GM19239 (cell line): Measurements from ENCODE around the gene PRKN.

Experiments
- DNase-seq: peaks from one replicate; pipeline ENCODE4 v3.0.0; 2011; ENCODE audit warnings: low spot score; ENCODE audit not compliant: insufficient read length
- FAIRE-seq: peaks from 2 replicates; lab custom pipeline; 2011; peaks lifted over from hg19 to GRCh38; lab: Jason Lieb, UNC

Gene PRKN

DNA sequence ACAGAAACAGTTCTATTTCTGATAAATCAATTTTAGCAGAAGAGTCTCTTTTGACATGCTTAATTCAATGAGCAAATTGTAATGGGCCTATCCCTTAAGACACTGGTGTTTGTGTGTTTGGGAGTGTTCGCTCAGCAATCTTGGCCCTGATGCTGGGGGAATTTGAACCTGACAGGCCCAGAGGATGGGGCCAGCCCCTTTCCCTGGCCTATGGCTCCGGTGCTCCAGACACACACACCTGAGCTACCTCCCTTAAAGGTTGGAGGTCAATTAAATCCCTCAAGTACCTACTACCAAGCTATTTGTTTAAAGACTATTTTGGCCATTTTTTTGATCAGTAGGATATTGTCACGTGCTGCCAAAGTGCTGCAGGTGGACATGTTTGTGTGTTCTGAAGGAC is 549.3 kb downstream of the PRKN start:
- no peak for DNase-seq
- FAIRE-seq, result no peak

DNA sequence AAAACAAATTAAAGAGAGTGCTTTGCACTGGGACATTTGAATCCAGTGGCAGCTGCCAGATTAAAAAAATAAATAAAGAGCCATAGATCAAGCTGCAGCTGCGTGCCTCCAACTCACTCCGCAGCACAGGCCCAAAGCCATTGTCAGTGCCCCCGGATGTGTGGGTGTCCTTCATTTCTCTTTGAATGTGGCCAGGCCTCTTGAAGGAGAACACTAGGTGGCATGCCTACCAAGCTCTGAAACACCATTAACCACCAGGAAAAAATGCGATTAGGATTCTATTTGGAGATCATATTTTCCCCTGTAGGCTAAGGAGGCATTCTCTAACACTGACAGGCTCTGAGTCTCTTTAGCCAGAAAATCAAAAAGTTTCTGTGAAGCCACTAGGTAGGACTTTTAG is 549.8 kb downstream of the PRKN start:
- DNase-seq (no peak), FAIRE-seq (no peak)

DNA sequence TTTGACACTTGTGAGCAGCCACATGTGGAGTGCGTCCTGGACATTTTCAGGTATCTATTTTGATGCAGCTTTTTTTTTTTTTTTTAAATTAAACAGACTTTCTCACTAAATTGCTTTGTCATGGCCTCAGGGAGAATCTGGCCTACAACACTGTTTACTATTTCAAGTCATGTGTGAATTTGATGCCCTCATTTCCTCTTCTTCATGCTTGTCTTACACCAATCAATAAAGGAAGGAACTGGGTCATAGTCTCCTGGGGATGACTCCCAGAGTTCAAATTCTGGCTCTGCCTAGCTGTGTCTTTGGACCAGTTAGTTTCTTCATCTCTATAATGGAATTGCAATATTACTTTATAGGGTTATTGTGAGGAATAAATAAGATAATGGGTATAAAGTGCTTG is 554.1 kb downstream of the PRKN start:
- FAIRE-seq, result no peak

GRCh38 chr6:162165479-162165878 is 562.1 kb downstream of the PRKN start:
- DNase-seq (no peak), FAIRE-seq (no peak)

More for the DNA sequence above, 554.1 kb downstream of the PRKN start:
- no peak for DNase-seq

GRCh38 chr6:162157167-162157870 is 570.2 kb downstream of the PRKN start:
- no peak for FAIRE-seq
- DNase-seq, result no peak

GRCh38 chr6:162156146-162156545 is 571.4 kb downstream of the PRKN start:
- FAIRE-seq (no peak), DNase-seq (no peak)

- no peak for FAIRE-seq
Measured at GRCh38 chr6:162154930-162155329, 572.6 kb downstream of the PRKN start.

GRCh38 chr6:162154001-162154400 is 573.6 kb downstream of the PRKN start:
- no peak for DNase-seq
- FAIRE-seq, result no peak

More at GRCh38 chr6:162154930-162155329, 572.6 kb downstream of the PRKN start:
- DNase-seq, result no peak

DNA sequence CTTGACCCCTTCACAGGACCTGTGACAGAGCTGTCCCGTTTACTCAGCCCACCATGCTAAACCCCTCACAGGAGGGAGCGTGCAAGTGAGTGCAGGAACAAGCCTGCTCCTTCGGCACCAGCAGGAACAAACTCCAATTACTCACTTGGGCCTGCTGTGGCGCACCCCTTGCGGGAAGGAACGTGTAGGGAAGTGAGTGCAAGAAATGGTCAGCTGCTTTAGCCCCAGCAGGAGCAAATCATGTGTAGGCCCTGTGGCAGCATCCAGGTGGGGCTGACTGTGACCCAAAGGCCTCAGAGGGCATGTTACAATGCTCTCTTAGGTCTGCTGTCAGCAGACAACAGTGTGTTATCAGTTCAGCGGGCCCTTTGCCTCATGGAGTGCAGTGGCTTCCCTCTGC is 574.4 kb downstream of the PRKN start:
- no peak for DNase-seq
- no peak for FAIRE-seq

DNA sequence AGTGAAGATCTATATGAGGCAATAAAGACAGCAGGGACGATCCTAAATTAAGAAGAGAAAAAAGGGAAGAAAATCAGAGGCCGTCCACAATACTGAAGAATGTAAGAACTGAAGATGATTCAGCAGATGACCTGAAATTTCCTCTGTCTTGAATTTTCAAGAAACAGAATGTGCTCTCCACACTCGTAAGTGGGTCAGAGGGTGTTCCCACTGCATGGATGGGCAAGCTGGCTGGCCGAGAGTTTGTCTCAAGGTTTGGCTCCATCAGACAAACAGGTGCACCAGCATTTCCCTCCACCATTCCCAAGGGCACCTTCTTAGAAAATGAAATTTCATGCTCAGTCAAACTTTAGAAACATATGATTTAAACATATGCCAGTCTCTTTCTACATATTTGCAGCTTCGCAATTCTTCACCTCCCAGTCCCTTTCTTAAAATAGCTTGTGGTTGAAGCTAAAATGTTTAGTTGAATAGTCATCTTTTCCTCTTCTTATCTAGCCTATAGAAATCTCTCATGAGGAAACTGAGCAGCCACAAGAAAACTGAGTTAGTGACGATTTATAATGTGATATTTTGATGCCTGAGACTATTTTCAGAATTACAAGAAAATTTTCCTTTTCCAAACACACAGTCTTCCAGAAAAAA is 576.4 kb downstream of the PRKN start:
- no peak for DNase-seq
- no peak for FAIRE-seq

DNA sequence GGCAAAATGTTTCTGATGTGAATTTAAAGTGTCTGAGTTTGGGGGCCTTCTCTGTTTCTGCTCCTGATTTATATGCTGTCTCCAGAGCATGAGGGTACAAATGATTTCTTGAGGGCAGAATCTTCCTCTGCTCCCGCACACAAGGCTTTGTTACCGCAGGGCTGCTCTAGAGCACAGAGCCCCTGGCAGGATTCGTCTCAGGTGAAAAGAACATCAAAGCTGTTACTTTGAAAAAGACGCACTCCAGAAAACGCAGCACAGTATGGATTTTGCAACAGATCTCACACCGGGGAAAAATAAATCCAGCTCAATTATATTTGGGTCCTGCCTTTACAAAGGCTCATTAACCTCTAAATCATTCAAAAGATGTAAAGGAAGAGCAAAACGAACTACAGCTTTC is 577.3 kb downstream of the PRKN start:
- FAIRE-seq, result no peak
- DNase-seq, result no peak

- DNase-seq (no peak), FAIRE-seq (no peak)
Measured at GRCh38 chr6:162149786-162150185, 577.8 kb downstream of the PRKN start.

DNA sequence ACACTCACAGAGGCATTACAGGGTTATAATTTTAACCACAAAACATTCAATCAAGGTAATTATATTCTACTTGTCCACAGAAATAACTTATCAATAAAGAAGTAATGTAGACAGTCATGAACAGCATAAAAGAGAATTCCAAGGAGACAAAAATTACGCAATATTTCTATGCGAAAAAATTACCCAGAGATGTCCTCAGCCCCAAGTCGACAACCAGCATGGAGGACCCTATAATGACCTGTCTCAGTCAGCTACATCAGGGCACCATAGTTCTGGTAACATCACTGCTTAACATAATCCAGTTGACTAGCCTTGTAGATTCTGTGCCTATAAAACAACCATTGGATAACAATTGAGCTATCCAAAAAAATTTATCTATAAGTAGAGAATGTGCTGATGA is 579.8 kb downstream of the PRKN start:
- DNase-seq (no peak), FAIRE-seq (no peak)

DNA sequence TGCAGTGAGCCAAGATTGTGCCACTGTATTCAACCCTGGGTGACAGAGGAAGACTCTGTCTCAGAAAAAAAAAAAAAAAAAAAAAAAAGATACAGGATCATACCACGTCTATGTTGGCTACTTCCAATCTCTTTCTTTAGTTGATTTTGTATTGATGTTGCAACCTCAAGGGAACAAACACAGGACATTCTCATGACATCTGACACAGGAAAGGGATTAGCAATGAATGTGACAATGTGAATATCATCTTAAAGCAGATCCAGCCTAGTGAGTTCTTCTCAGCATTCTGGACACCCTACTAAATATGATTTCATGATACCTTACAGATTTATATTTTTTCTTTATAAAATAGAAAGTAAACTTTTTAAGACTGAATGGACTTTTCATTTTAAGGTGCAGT is 580.3 kb downstream of the PRKN start:
- no peak for DNase-seq
- no peak for FAIRE-seq

GRCh38 chr6:162140251-162140852 is 587.2 kb downstream of the PRKN start:
- no peak for DNase-seq
- no peak for FAIRE-seq

DNA sequence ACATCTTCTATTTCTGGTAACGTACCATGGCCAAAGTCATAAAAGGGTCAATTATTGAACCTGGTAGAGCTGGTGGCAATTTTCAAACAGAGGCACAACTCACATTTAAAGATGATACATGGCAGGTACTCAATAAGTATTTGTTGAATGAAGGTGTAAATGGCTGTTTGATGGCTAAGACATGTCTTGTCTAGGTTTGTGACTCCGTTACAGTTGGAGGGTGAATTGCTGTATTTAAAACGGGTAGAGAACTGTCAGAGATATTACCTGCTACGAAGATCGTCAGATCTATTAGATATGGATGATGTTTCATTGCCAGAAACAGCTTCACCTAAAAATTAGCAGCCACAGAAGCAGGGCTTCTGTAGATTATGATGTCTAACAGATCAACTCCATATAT is 601.9 kb downstream of the PRKN start:
- FAIRE-seq (no peak), DNase-seq (no peak)

DNA sequence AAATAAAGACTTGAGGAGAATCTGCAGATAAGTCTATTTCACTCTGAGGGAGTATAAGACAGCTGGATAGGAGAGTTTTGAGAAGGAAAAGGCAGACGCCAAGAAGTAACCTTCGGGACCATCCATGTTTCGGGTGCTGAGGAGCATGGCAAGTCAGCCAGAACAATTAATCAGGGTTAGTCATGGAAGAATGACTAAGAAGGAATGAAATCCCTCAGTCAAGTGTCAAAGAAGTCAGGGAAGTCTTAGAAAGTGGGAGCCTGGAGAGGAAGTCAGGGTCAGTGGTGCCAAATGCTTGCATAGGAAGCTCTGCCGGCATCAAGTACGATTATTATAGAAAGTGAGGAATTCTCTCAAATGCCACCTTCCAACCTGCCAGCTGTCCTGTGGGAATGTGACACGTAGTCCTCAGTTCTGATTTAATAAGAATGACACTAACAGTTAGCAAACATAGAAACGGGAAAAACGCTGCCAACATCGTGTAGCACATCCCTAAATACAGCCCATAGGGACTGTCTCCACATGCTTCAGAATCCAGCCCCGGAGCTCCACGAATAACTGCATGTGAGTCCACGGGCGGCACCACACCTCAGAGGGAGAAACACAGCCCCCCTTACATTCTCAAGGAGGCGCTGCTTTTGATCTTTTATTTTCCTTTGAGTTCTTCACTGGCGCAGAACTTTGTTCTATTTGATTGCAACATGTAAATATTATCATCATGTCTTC is 602.7 kb downstream of the PRKN start:
- no peak for FAIRE-seq
- no peak for DNase-seq

- DNase-seq (no peak), FAIRE-seq (no peak)
Measured at GRCh38 chr6:162123797-162124196, 603.8 kb downstream of the PRKN start.

GRCh38 chr6:162119341-162119740 is 608.2 kb downstream of the PRKN start:
- FAIRE-seq, result no peak
- DNase-seq, result no peak

GRCh38 chr6:162118706-162119105 is 608.9 kb downstream of the PRKN start:
- FAIRE-seq (no peak), DNase-seq (no peak)

- FAIRE-seq (no peak), DNase-seq (no peak)
Measured at GRCh38 chr6:162116902-162117525, 610.6 kb downstream of the PRKN start.
